GM19023 (cell line): ENCODE data around the gene RRP36.
"Not testable (repeated sequence)": the region's sequence is repeated elsewhere in the genome, so short reads cannot be mapped to it uniquely, and the experiment has no call there.

Source experiments
- ATAC-seq: cut with Tn5 transposase; IDR thresholded peaks from one replicate; pipeline ENCODE4 v1.9.1; 2021; ENCODE audit warnings: mild to moderate bottlenecking, moderate library complexity; ENCODE audit not compliant: unreplicated experiment

RRP36 gene

GRCh38 chr6:43036712-43037111, 15.3 kb downstream of the RRP36 start:
- ATAC-seq, result no peak

GRCh38 chr6:43037197-43037596, 15.8 kb downstream of the RRP36 start:
- ATAC-seq, result no peak

GRCh38 chr6:43037706-43038105, 16.3 kb downstream of the RRP36 start:
- no peak for ATAC-seq

- ATAC-seq, result no peak
These were observed 17.3 kb downstream of the RRP36 start for GRCh38 chr6:43038727-43039126.

GRCh38 chr6:43040542-43041257, 19.3 kb downstream of the RRP36 start:
- ATAC-seq, result no peak

- ATAC-seq, result not testable (repeated sequence)
These were observed 20.1 kb downstream of the RRP36 start for GRCh38 chr6:43041475-43041874.

- no peak for ATAC-seq
These were observed 21.9 kb downstream of the RRP36 start for GRCh38 chr6:43043310-43043709.

- ATAC-seq, result no peak
These were observed 24.0 kb downstream of the RRP36 start for GRCh38 chr6:43045371-43045930.

GRCh38 chr6:43047998-43048397, 26.6 kb downstream of the RRP36 start:
- ATAC-seq, result no peak

GRCh38 chr6:43050981-43051380, 29.6 kb downstream of the RRP36 start:
- no peak for ATAC-seq

GRCh38 chr6:43052225-43052841, 30.9 kb downstream of the RRP36 start:
- ATAC-seq, result no peak

- ATAC-seq, result peak; percentile 17
These were observed 31.6 kb downstream of the RRP36 start for GRCh38 chr6:43052842-43053544.

- peak; percentile 90 for ATAC-seq
These were observed 32.3 kb downstream of the RRP36 start, which contains the start of gene CUL7 for GRCh38 chr6:43053545-43054205. TSS of gene CUL7 (minus strand) at chr6:43053851. CDS start at chr6:43052788, 1,063 bp downstream.

GRCh38 chr6:43054206-43054943, 33.0 kb downstream of the RRP36 start:
- no peak for ATAC-seq

GRCh38 chr6:43055966-43056365, 34.5 kb downstream of the RRP36 start:
- ATAC-seq, result no peak

GRCh38 chr6:43058531-43058930, 37.1 kb downstream of the RRP36 start:
- ATAC-seq, result no peak

- peak; percentile 89 for ATAC-seq
These were observed 38.0 kb downstream of the RRP36 start, which contains the start of the genes KLC4 and MRPL2 for GRCh38 chr6:43059168-43060033. TSS of gene KLC4 (plus strand) at chr6:43059631. CDS start at chr6:43061336, 1,705 bp downstream. TSS of gene MRPL2 (minus strand) at chr6:43059434. CDS start at chr6:43059381, 53 bp downstream.

- ATAC-seq, result no peak
These were observed 38.8 kb downstream of the RRP36 start for GRCh38 chr6:43060034-43060754.
